NB4 (cell line): Measurements from ENCODE around the gene RNF220.

Source experiments
- DNase-seq: peaks from one replicate; pipeline ENCODE4 v3.0.0; 2010; ENCODE audit warnings: low read depth
- H3K4me3 ChIP-seq: one replicate; pipeline ENCODE4 v1.5.1; 2011; ENCODE audit warnings: mild to moderate bottlenecking, low read depth, low read length, moderate library complexity
- MYC ChIP-seq: IDR thresholded peaks from 2 replicates; pipeline ENCODE4 v1.6.1; 2011; ENCODE audit warnings: low read depth, low read length
- POLR2A ChIP-seq: IDR thresholded peaks from 2 replicates; pipeline ENCODE4 v1.6.1; 2011; ENCODE audit warnings: mild to moderate bottlenecking; ENCODE audit not compliant: insufficient read length; ENCODE audit errors: extremely low read depth
- TF ChIP-seq, protein P1 (sequence below): IDR thresholded peaks from one replicate; pipeline ENCODE4 v1.5.1; 2012; ENCODE audit warnings: low read depth, low read length
- TF ChIP-seq, protein P2 (sequence below): IDR thresholded peaks from 2 replicates; pipeline ENCODE4 v1.6.1; 2011; ENCODE audit warnings: low read depth, low read length

Gene RNF220

GRCh38 chr1:44572572-44572879 lies 167.5 kb downstream of the RNF220 start:
- TF ChIP-seq, protein P1, sequence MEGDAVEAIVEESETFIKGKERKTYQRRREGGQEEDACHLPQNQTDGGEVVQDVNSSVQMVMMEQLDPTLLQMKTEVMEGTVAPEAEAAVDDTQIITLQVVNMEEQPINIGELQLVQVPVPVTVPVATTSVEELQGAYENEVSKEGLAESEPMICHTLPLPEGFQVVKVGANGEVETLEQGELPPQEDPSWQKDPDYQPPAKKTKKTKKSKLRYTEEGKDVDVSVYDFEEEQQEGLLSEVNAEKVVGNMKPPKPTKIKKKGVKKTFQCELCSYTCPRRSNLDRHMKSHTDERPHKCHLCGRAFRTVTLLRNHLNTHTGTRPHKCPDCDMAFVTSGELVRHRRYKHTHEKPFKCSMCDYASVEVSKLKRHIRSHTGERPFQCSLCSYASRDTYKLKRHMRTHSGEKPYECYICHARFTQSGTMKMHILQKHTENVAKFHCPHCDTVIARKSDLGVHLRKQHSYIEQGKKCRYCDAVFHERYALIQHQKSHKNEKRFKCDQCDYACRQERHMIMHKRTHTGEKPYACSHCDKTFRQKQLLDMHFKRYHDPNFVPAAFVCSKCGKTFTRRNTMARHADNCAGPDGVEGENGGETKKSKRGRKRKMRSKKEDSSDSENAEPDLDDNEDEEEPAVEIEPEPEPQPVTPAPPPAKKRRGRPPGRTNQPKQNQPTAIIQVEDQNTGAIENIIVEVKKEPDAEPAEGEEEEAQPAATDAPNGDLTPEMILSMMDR: no peak
- TF ChIP-seq MYC (no peak), POLR2A (no peak)
- TF ChIP-seq, protein P2, sequence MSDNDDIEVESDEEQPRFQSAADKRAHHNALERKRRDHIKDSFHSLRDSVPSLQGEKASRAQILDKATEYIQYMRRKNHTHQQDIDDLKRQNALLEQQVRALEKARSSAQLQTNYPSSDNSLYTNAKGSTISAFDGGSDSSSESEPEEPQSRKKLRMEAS: no peak
- DNase-seq: no peak
- no peak overlapping the region for H3K4me3 ChIP-seq

DNA sequence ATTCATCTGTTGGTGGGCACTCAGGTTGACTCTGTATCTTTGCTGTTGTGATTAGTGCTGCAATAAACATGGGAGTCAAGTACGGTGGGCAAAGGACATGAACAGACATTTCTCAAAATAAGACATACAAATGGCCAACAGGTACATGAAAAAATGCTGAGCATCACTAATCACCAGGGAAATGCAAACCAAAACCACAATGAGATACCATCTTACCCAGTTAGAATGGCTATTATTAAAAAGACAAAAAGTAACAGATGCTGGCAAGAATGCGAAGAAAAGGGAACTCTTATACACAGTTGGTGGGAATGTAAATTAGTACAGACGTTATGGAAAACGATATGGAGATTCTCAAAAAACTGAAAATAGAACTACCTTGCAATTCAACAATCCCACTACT lies 170.3 kb downstream of the RNF220 start:
- no peak for DNase-seq
- no peak overlapping the region for H3K4me3 ChIP-seq
- TF ChIP-seq POLR2A (no peak), MYC (no peak)
- TF ChIP-seq, protein P1: no peak
- TF ChIP-seq, protein P2: no peak

DNA sequence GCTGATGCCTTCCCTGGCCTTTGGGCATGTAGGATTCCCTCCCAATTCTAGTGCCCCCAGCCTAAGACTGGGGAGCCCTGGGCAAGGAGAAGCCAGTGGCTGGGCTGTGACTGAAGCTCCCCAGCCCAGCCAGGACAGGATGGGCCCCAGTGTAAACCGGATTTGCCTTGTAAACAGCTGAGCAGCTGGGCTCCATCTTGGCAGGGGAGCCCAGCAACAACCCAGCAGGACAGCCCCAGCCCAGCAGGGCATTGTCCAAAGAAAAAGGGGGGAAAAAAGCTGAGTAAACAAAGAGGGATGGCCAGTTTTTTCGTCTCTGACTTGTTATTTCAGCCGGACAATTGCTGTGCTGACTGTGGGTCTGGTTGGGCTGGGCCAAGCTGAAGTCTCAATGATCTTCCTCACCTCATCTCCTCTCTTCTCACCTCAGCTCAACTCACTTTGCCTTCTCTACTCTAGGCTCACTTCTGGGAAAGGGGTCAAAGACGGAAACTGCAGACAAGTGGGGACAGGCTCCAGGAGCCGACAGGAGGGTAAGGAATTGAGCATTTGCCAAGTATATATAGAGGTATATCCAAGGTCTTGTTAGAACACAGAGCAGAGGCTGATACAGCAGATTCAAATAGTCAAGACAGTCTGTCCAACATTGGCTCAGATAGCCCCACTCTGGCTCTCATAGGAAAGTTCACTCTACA lies 171.5 kb downstream of the RNF220 start:
- TF ChIP-seq POLR2A (no peak), MYC (no peak)
- TF ChIP-seq, protein P1: no peak
- TF ChIP-seq, protein P2: no peak
- no peak for DNase-seq
- no peak overlapping the region for H3K4me3 ChIP-seq

DNA sequence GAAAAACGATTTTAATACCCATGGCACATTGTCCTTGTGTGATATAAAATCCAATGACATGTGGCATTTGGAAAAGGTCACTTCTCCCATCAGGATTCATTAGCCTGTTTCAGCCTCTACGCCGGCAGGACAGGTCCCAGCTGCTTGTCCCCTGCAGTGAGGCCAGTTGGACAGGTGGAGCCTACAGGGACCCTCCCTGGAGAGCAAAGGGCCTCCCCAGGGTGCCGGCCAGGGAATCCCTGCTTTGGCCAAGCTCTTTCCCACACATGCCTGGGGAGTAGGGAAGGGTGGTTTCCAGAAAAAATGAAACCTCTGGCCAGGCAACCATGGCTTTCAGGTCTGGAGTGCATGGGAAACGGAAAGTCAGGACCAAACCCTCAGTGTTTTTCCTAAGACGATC lies 176.2 kb downstream of the RNF220 start:
- TF ChIP-seq MYC: no peak
- TF ChIP-seq POLR2A: no peak
- TF ChIP-seq, protein P2: no peak
- H3K4me3 ChIP-seq: no peak overlapping the region
- no peak for DNase-seq

- no peak for DNase-seq
- no peak overlapping the region for H3K4me3 ChIP-seq
- no peak for TF ChIP-seq POLR2A
Observed at GRCh38 chr1:44584167-44584566, 179.1 kb downstream of the RNF220 start.

DNA sequence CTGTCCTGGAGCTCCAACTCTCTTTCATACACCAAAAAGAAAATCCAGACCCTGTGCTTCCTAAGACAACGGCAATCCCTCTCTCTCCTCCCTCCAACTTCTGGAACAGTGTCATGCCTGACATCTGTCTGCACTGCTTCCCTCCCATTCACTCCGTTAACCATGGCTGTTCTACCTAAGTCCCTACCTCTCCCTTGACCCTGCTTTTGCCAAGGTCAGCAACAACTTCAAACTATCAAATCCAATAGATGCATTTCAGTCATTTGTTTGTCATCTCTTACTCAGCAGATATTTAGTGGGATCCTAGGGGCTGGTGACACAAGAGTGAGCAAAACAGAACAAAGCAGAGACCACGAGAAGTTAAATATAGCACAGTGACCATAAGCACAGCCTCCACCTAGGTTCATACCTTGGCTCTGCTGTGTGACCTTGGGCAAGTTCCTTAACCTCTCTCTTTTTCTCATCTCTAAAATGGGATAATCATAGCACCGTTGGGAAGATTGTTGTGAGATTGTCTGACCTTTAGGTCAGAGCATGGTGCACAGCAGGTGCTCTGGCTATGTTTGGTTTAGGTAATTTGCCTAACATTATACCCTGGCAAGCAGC lies 180.4 kb downstream of the RNF220 start:
- DNase-seq: no peak
- TF ChIP-seq, protein P2: no peak
- TF ChIP-seq MYC (no peak), POLR2A (no peak)
- TF ChIP-seq, protein P1: no peak
- no peak overlapping the region for H3K4me3 ChIP-seq
